NB4 (cell line): ENCODE data around the gene LPP.

Source experiments
- DNase-seq: peaks from one replicate; pipeline ENCODE4 v3.0.0; 2010; ENCODE audit warnings: low read depth
- H3K4me3 ChIP-seq: one replicate; pipeline ENCODE4 v1.5.1; 2011; ENCODE audit warnings: mild to moderate bottlenecking, low read depth, low read length, moderate library complexity
- CTCF ChIP-seq: IDR thresholded peaks from one replicate; pipeline ENCODE4 v1.5.1; 2012; ENCODE audit warnings: low read depth, low read length
- MAX ChIP-seq: IDR thresholded peaks from 2 replicates; pipeline ENCODE4 v1.6.1; 2011; ENCODE audit warnings: low read depth, low read length
- MYC ChIP-seq: IDR thresholded peaks from 2 replicates; pipeline ENCODE4 v1.6.1; 2011; ENCODE audit warnings: low read depth, low read length
- POLR2A ChIP-seq: IDR thresholded peaks from 2 replicates; pipeline ENCODE4 v1.6.1; 2011; ENCODE audit warnings: mild to moderate bottlenecking; ENCODE audit not compliant: insufficient read length; ENCODE audit errors: extremely low read depth

Gene LPP

GRCh38 chr3:188401244-188401993 is 247.5 kb downstream of the LPP start:
- no peak for DNase-seq
- no peak overlapping the region for H3K4me3 ChIP-seq
- no peak for TF ChIP-seq MAX
- TF ChIP-seq CTCF = no peak
- no peak for TF ChIP-seq POLR2A

GRCh38 chr3:188402229-188402628 is 248.3 kb downstream of the LPP start:
- no peak for TF ChIP-seq POLR2A
- DNase-seq = no peak
- no peak overlapping the region for H3K4me3 ChIP-seq

GRCh38 chr3:188403404-188403803 is 249.4 kb downstream of the LPP start:
- H3K4me3 ChIP-seq = no peak overlapping the region
- DNase-seq = no peak
- no peak for TF ChIP-seq MYC
- TF ChIP-seq CTCF = no peak
- no peak for TF ChIP-seq POLR2A
- no peak for TF ChIP-seq MAX

GRCh38 chr3:188404124-188404523 is 250.2 kb downstream of the LPP start:
- H3K4me3 ChIP-seq = no peak overlapping the region
- TF ChIP-seq POLR2A = no peak
- TF ChIP-seq CTCF = no peak
- TF ChIP-seq MAX = no peak
- DNase-seq = no peak

GRCh38 chr3:188404701-188405100 is 250.7 kb downstream of the LPP start:
- DNase-seq = no peak
- TF ChIP-seq MAX = no peak
- no peak for TF ChIP-seq POLR2A
- TF ChIP-seq CTCF = no peak
- TF ChIP-seq MYC = no peak
- no peak overlapping the region for H3K4me3 ChIP-seq

GRCh38 chr3:188407158-188407880 is 253.4 kb downstream of the LPP start:
- TF ChIP-seq POLR2A = no peak
- TF ChIP-seq MYC = no peak
- TF ChIP-seq CTCF = no peak
- no peak for TF ChIP-seq MAX
- no peak for DNase-seq
- no peak overlapping the region for H3K4me3 ChIP-seq
